ENCODE measurements around the gene STEEP1. TPM values are rescaled to one million over a fixed set of nuclear protein-coding genes. Genes with fewer than 3 reads are reported as not detected.

Gene STEEP1
- total and polyA plus RNA-seq, 10 of the 15 experiments (the other 5 are each of a cell fraction or from before 2014, with no cell fraction given) = 15.1 to 53.8 (median 26.0) TPM

- no peaks in the 10 kb centered on the region for H3K36me3 ChIP-seq (ENCODE audit: control insufficient read depth in 2 of 2, insufficient read depth in 2 of 2, low read length in 1 of 2)
- no TSS peak for BruUV-seq (replicated peaks)
- in situ Hi-C loops (cut with MboI) = no loop called here
- H3K27ac ChIP-seq (ENCODE audit: control insufficient read depth, insufficient read depth) = no peak overlapping the region
- TF ChIP-seq SUZ12 (IDR thresholded peaks at IDR 0.05; ENCODE audit: unreplicated experiment) (no peak), TCF12 (IDR thresholded peaks at IDR 0.05; ENCODE audit: low read depth, low read length) (no peak), POLR2AphosphoS5 (IDR thresholded peaks at IDR 0.05; ENCODE audit: low read length) (no peak), RUNX3 (IDR thresholded peaks at IDR 0.05; ENCODE audit: low read length) (peak; percentile 82), EP300 (IDR thresholded peaks at IDR 0.05; ENCODE audit: borderline replicate concordance in 1 of 2, control insufficient read depth in 1 of 2, low read depth in 2 of 2, low read length in 2 of 2) (no peak)
- POLR2A ChIA-PET = no interaction called here
- H2AFZ ChIP-seq (ENCODE audit: control insufficient read depth, low read depth, low read length) = no peak overlapping the region
- SMC1A ChIA-PET (ENCODE audit: uncharacterized antibody, unreplicated experiment) = interaction anchor here (1.5 to 1.6 kb wide), 2 partner anchors 206 to 207 kb away, joined by 3 to 7 read pairs; no protein-coding TSS in a partner anchor
- no peaks in the 10 kb centered on the region; the same call in 1 of the 2 replicates for H3K4me1 ChIP-seq (ENCODE audit: control insufficient read depth, insufficient read depth, low read length)
- no peaks in the 10 kb centered on the region for H4K20me1 ChIP-seq (ENCODE audit: control insufficient read depth, insufficient read depth)
- no peak overlapping the region for H3K4me3 ChIP-seq
- H3K4me2 ChIP-seq (ENCODE audit: control insufficient read depth, insufficient read depth) = no peak overlapping the region
- DNase-seq (ENCODE audit: low read depth, low spot score) = no peak
- WGBS (ENCODE audit: insufficient coverage, insufficient replicate concordance, low lambda C conversion rate, missing lambda C conversion rate) = 9% methylated on average over 6 of the region's 6 CpGs
- no peaks in the 10 kb centered on the region for H3K9me3 ChIP-seq (replicated peaks; ENCODE audit: control insufficient read depth, insufficient read depth, low read length)
- H3K79me2 ChIP-seq (ENCODE audit: control insufficient read depth, insufficient read depth, low read length) = no peaks in the 10 kb centered on the region
- intact Hi-C loops (cut with micrococcal nuclease; ENCODE audit: unreplicated experiment) = no loop called here
- no peak for FAIRE-seq
- RAD21 ChIA-PET (ENCODE audit: unreplicated experiment) = interaction anchor here (1.0 kb wide), 1 partner anchor 80 kb away, joined by 3 read pairs; no protein-coding TSS in a partner anchor
- H3K27me3 ChIP-seq (replicated peaks in 1 of 2; ENCODE audit: control insufficient read depth in 2 of 2, insufficient read depth in 2 of 2, low read length in 1 of 2) = no peaks in the 10 kb centered on the region
- CTCF ChIA-PET = interaction anchor here (1.0 to 2.8 kb wide), 2 partner anchors 208 to 367 kb away, joined by 3 to 15 read pairs; no protein-coding TSS in a partner anchor
- no peak for ATAC-seq
- H3K9ac ChIP-seq (ENCODE audit: control insufficient read depth, insufficient read depth, low read length) = no peak overlapping the region
Observed at GRCh38 chrX:119521246-119521645, 44.0 kb downstream of the STEEP1 start.

- in situ Hi-C loops (cut with MboI) (loop anchor here (5.0 kb wide), 2 partner anchors 214 to 264 kb away; no protein-coding TSS in a partner anchor), intact Hi-C loops (cut with micrococcal nuclease; ENCODE audit: unreplicated experiment) (no loop called here)
- RAD21 ChIA-PET (ENCODE audit: unreplicated experiment) = no interaction called here
- H3K27ac ChIP-seq (ENCODE audit: control insufficient read depth, insufficient read depth) = no peak overlapping the region
- DNase-seq (ENCODE audit: low read depth, low spot score) (no peak), FAIRE-seq (no peak), ATAC-seq (no peak)
- no peak overlapping the region for H3K4me3 ChIP-seq
- no TSS peak for BruUV-seq (replicated peaks)
- no peak overlapping the region for H3K9ac ChIP-seq (ENCODE audit: control insufficient read depth, insufficient read depth, low read length)
- POLR2A ChIA-PET = interaction anchor here (0.5 kb wide), 1 partner anchor 209 kb away, joined by 3 read pairs; no protein-coding TSS in a partner anchor
- SMC1A ChIA-PET (ENCODE audit: uncharacterized antibody, unreplicated experiment) = interaction anchor here (7.2 kb wide), 1 partner anchor 211 kb away, joined by 75 read pairs; no protein-coding TSS in a partner anchor
- no peaks in the 10 kb centered on the region for H3K79me2 ChIP-seq (ENCODE audit: control insufficient read depth, insufficient read depth, low read length)
- no peaks in the 10 kb centered on the region for H3K9me3 ChIP-seq (replicated peaks; ENCODE audit: control insufficient read depth, insufficient read depth, low read length)
- H4K20me1 ChIP-seq (ENCODE audit: control insufficient read depth, insufficient read depth) = no peaks in the 10 kb centered on the region
- no peaks in the 10 kb centered on the region for H3K27me3 ChIP-seq (replicated peaks in 1 of 2; ENCODE audit: control insufficient read depth in 2 of 2, insufficient read depth in 2 of 2, low read length in 1 of 2)
- no peak overlapping the region for H2AFZ ChIP-seq (ENCODE audit: control insufficient read depth, low read depth, low read length)
- H3K4me2 ChIP-seq (ENCODE audit: control insufficient read depth, insufficient read depth) = no peak overlapping the region
- CTCF ChIA-PET = interaction anchor here (1.0 to 4.4 kb wide), 5 partner anchors 91 to 315 kb away, joined by 3 to 89 read pairs (median 3); no protein-coding TSS in a partner anchor
- H3K36me3 ChIP-seq (ENCODE audit: control insufficient read depth in 2 of 2, insufficient read depth in 2 of 2, low read length in 1 of 2) = no peaks in the 10 kb centered on the region
- no peaks in the 10 kb centered on the region; the same call in 1 of the 2 replicates for H3K4me1 ChIP-seq (ENCODE audit: control insufficient read depth, insufficient read depth, low read length)
- 72% methylated on average over 4 of the region's 4 CpGs for WGBS (ENCODE audit: insufficient coverage, insufficient replicate concordance, low lambda C conversion rate, missing lambda C conversion rate)
- TF ChIP-seq, protein P1, sequence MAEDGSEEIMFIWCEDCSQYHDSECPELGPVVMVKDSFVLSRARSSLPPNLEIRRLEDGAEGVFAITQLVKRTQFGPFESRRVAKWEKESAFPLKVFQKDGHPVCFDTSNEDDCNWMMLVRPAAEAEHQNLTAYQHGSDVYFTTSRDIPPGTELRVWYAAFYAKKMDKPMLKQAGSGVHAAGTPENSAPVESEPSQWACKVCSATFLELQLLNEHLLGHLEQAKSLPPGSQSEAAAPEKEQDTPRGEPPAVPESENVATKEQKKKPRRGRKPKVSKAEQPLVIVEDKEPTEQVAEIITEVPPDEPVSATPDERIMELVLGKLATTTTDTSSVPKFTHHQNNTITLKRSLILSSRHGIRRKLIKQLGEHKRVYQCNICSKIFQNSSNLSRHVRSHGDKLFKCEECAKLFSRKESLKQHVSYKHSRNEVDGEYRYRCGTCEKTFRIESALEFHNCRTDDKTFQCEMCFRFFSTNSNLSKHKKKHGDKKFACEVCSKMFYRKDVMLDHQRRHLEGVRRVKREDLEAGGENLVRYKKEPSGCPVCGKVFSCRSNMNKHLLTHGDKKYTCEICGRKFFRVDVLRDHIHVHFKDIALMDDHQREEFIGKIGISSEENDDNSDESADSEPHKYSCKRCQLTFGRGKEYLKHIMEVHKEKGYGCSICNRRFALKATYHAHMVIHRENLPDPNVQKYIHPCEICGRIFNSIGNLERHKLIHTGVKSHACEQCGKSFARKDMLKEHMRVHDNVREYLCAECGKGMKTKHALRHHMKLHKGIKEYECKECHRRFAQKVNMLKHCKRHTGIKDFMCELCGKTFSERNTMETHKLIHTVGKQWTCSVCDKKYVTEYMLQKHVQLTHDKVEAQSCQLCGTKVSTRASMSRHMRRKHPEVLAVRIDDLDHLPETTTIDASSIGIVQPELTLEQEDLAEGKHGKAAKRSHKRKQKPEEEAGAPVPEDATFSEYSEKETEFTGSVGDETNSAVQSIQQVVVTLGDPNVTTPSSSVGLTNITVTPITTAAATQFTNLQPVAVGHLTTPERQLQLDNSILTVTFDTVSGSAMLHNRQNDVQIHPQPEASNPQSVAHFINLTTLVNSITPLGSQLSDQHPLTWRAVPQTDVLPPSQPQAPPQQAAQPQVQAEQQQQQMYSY (CRISPR knock-in tag; IDR thresholded peaks at IDR 0.05) = no peak
- TF ChIP-seq HSF1 (IDR thresholded peaks at IDR 0.05; ENCODE audit: low read depth, low read length) (no peak), BCL3 (IDR thresholded peaks at IDR 0.05; ENCODE audit: borderline replicate concordance, insufficient read depth, low read depth, low read length, poor library complexity, severe bottlenecking) (no peak), CBX3 (IDR thresholded peaks at IDR 0.05; ENCODE audit: borderline replicate concordance, low read depth) (no peak), GABPA (IDR thresholded peaks at IDR 0.05; ENCODE audit: low read depth) (no peak)
Observed at GRCh38 chrX:119518371-119518770, 46.8 kb downstream of the STEEP1 start.

Data from GM12878 (cell line).